HG03442 (cell line): ENCODE data around the gene SLX9.
"Not testable (repeated sequence)": the region's sequence is repeated elsewhere in the genome, so short reads cannot be mapped to it uniquely, and the experiment has no call there.

Source experiments
- ATAC-seq: cut with Tn5 transposase; IDR thresholded peaks from one replicate; pipeline ENCODE4 v1.9.1; 2021; ENCODE audit warnings: mild to moderate bottlenecking, moderate library complexity; ENCODE audit not compliant: unreplicated experiment

Gene SLX9

DNA sequence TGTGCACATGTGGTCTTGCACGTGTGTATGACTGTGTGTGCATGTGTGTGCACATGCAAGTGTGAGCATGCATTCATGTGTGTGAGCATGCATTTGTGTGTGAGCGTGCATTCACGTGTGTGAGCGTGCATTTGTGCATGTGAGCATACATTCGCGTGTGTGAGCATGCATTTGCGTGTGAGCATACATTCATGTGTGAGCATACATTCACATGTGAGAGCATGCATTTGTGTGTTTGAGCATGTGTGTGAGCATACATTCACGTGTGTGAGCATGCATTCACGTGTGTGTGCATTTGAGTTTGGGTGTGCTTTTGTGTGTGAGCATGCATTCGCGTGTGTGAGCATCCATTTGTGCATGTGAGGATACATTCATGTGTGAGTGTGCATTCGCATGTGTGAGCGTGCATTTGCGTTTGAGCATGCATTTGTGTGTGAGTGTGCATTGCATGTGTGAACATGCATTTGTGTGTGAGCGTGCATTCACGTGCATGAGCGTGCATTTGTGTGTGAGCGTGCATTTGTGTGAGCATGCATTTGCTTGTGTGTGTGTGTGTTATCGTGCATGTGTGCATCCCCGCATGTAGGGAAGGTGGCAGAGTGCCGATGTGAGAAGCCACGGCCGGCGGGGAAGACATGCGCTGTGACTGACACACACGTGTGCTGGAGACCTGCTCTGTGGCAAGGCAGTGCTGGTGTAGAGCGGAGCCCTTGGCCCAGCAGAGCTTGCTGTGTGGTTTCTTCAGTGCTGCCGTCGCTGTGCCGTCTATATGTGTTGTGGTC, 37.4 kb upstream of the SLX9 start:
- ATAC-seq: no peak

DNA sequence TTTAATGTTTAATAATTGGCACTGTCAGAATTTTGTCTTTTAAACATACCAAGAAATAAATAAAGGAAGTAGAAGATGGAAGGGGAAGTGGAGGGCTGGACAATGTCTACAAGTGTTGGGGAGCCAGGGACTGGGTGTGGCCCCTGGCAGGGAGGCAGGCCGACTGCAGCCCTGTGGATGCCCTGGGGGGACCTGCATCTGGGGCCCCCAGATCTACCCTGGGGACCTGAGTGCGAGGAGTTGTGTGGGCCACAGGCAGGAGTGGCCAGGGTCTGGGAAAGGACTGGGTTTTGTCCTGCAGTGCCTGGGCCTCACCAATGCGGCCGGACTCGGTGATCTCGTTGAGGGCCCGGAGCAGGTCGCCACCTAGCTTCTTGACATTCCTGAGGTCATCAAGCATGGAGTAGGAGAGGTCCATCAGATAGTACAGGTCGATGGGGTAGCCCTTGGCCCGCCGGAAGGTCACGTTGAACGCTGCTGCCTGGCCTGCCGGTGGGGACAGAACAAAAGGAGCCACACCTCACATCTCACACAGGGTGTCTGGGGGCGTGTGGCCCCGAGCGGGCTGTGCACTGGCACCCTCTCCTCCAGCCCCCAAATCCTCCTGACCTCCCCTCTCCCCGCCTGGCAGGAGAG, 36.7 kb upstream of the SLX9 start:
- no peak for ATAC-seq

DNA sequence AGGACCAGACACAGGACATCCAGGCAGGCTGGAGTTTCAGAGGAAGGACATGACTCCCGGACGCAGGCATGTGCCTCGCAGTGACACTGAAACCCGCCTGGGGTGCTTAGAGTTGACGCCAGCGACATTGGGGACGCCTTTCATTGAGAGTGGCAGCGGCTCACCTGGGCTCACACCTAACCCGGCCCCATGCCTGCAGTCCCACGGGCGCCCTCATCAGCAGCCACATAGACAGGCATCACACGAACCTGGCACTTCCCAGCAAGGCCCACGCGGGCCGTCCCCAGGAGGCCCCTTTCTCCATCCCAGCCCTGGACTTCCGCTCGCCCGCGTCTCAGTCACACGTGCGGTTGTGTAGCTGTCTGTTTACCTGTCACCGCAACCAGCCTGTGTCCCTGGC, 36.1 kb upstream of the SLX9 start:
- ATAC-seq: no peak

DNA sequence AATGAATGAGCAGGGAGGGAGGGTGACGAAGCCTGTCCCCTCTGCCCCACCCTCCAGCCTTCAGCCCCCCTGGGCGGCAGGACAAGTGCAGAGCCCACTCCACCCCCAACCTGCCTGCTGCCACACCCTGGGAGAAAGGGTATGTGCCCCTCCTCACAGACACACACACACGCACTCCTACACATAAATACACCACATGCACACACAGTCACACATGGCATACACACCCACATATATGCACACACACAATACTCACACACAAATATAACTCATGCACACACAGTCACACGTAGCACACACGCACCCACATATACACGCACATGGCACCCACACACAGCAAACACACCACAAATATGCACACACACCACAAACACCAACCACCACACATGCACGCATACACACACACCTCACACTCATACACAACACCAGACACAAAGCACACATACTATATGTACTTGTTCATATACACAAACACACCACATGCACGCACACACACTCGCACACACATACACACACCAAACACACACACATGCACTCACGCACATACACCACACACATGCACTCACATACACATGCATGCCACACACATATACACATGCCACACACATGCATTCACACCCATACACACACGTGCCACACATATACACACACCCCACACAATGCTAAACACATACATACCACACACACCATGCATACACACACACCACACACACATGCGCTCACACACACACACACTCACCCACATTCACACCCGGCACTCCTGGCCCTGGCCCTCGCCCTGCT, 35.5 kb upstream of the SLX9 start:
- ATAC-seq: no peak

DNA sequence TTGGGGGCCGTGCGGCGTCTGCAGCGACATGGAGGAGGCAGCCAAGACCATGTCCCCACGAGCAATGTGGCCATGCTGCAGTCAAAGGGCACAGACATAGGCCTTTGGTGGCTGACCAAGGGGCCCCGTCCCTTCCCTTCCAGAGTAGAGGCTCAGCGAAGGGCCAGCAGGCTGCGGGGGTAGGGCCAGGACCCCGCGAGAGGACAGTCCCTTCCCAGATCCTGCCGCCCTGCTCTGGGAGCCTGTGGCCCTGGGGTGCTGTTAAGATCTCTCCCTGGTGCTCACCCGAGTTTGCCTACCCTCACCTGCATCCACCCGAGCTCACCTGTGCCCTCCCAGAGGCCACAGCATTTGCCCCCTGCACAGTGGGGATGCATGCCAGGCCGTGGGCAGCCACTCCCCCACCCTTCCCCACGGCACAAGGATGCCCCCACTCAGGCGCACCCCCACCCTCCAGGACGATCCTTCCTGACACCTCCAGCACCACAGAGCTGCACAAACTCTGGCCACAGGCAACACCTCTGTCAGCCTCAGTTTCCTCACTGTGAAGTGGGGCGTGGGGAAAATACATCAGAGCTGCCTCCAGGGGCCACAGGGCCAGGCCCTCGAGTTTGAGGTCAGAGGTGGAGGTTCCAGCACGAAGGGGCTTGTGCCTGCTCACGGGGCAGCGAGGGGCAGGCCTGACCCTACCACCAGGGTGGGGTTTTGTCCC, 34.7 kb upstream of the SLX9 start:
- no peak for ATAC-seq

DNA sequence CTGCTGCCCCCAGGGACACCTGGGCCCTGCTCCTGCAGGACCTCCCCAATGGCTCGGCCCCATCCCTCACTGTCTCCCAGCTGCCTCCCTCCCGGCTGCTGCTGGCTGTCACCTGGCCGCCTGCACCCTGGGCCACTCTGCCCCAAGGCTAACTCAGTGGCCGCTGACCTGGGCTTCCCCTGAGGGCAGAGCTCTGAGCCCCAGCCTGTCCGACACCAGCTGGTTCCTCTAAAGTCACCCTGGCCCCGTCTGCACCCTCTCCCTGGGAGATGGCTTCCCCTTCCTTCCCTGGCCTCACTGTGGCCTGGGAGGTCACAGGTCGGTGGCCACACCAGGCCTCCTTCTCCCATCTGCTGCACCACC, 34.1 kb upstream of the SLX9 start:
- no peak for ATAC-seq

DNA sequence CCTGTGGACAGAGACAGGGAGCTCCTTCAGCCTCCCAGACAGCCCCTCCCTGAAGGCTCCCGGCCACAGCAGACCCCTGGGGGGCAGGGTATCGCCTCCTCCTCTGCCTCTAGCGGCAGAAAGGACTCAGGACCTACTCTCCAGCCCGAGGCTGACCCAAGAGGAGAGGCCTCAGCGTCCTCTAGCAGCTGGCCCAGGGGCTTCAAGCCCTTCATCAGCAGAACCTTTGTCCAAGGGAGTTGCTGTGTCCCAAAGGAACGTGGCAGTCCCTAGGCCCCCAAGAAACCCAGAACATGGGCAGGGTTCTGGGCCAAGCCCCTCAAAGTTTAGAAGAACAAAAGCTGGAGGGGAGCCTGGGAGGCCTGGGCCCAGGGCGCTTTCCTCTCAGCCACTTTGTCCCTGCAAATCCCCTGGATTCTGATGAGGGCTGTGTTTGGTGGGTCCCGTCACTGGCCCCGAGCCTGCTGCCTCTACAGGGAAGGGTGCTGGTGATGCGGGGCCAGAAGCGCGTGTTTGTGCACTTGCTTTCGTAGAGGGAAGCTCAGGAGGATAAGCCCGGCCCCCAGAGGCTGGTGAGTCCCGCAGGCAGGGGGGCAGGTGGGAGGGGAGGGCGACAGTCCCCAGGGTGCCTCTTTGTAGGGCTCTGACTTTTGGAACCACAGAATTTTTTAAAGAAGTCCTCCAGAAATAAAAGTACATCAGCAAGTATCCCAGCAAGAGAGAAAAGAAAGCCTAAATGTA, 32.4 kb upstream of the SLX9 start:
- no peak for ATAC-seq

DNA sequence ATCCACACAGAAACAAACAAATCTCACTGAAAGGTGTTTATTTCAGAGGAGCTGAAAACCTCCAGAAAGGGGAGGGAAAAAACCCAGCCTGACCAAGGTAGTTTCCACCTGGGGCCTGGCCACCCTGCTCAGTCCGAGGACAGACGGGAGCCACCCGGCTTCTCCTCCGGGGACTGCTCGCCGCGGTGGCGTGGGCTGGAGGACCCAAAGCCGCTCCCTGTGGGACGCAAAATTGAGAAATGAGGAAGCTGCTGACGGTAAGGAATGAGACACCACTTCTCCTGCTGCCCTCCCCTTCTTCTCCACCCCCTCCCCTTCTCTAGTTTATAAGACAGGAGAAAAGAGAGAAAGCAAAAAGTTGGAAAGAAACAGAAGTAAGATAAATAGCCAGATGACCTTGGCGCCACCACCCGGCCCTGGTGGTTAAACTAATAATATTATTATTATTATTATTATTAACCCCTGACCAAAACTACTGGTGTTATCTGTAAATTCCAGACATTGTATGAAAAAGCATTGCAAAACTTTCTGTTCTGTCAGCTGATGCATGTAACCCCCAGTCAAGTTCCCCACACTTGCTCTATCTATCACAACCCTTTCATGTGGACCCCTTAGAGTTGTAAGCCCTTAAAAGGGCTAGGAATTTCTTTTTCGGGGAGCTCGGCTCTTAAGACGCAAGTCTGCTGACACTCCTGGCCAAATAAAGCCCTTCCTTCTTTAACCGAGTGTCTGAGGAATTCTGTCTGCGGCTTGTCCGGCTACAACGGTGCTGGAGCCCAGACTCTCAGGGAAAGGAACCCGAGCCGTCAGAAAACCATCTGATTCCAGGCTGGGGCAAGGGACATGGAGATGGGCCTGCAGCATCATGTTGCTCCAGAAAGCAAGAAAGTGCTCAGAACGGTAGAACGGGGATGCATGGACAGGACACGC, 31.6 kb upstream of the SLX9 start:
- ATAC-seq: no peak

DNA sequence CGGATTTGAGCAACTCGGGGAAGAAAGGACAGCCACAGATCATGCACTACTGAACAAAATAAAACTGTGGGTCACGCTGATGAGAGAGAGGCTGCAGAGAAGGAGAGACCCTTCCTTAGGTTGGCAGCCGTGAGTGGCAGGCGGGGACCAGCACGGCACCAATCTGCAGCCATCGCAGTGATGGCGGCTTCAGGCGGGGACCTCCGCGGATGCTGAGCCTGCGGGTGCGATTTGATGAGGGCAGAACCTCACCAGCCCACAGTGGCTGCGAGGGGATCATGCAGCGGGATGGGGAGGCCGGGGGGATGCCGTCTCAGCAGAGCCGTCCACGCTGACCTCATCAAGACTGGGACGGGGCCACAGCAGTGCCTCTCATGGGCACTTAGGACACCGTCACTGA, 30.9 kb upstream of the SLX9 start:
- no peak for ATAC-seq

DNA sequence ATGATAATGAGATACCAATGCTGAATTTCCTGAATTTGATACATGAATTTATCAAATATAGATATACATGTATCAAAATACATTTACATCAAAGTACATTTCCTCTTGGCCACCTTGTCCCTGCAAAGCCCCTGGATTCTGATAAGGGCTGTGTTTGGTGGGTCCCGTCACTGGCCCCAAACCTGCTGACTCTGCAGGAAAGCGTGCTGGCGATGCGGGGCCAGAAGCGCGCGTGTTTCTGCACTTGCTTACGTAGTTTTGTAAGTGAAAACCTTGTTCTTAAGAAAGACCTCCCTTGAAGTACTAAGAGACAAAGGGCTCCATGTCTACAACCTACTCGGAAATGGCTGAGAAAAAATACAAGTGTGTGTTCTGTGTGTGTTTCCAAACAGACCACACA, 30.1 kb upstream of the SLX9 start:
- ATAC-seq: no peak

DNA sequence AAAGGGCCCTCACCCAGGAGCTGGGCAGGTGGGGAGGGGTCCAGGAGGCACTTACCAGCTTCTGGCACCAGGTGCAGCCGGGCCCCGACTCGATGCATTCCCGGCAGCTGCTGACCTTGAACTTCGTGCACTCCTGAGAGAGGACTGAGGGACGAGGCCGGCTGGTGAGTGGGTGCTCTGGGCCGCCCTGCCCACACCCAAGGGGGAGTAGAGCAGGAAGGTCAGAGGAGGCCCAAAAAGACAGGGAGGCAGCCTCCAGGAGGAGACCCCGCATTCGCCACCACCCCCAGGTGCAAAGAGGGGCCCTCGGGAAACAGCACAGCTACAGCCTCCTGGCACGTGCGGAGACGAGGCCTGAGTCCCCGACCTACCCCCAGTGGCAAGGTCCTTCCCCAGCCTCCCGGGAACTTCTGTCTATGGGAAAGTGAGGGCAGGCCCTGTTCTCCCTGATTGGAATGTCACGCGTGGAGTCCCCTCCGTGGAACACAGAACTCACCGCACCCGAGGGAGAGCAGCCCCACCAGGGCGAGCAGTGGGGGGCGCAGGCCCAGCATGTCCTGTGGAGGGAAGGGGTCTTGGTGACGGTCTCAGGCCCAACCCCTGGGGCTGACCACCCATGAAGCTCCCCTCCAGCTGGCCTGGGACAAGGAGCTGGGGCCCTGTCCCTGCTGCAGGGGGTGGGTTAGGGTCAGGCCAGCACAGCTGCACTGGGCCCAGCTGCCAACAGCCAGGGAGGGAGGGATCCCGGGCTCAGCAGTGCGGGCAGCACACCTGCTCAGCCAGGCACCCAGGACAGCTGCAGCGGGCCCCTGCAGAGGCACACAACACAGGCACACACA, 29.4 kb upstream of the SLX9 start:
- ATAC-seq: no peak

DNA sequence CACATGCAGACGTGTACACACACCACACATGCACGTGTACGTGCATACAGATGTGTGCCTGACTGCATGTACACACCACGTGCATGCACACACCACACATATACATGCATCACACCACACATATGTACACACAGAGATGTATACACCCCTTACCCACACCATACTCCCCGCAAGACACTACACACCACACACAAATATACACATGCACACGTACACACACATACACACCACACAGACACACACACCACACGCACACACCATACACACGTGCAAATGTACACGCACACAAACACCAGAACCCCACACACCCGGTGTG, 28.8 kb upstream of the SLX9 start:
- ATAC-seq: no peak

DNA sequence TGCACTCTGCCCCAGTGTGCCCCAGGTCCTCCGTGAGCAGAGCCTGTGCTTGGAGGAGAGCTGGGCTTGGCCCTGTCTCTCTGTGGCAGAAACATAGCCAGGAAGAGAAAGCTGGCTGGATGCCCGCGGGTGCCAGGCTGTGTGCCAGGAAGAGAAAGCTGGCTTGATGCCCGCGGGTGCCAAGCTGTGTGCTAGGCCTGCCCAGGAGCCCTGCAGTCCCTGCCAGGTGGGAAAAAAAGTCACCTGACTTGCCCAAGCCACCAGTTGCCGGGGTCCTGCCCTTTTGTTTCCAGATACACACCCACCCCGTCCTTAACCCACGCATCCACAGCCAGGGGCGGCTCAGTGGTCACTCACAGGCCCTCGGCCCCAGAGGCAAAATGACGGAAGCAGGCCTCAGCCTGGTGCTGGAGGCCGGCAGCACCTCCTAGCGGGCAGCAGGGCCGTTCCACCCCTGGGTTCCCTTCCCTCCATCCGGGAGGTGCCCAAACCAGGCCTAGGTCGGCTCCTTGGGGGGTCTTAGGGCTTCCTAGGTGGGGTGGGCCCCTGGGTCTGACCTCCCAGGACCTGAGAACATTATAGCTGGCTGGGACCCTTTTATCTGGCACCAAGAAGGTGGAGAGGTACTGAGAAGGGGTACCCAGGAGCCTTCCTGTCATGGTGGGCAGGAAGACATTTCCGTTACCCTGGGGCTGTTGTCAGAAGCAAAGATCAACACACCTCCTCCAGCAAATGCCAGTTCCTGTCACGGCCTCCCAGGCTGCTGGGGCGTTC, 28.3 kb upstream of the SLX9 start:
- ATAC-seq: no peak

DNA sequence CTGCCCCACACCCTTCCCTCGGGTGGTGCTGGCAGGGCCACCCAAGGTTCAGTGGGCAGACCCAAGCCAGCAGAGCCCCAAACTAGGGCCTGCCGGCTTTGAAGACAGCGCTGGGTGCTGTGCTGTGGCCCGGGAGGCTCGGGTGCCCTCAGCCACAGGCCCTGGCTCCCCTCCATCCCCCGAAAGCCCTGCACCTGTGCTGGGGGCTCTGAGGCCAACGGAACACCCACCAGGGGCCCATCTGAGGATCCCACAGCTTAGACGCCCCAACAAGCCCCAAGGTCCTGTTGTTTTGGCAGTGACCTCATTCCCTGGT, 27.7 kb upstream of the SLX9 start:
- no peak for ATAC-seq

DNA sequence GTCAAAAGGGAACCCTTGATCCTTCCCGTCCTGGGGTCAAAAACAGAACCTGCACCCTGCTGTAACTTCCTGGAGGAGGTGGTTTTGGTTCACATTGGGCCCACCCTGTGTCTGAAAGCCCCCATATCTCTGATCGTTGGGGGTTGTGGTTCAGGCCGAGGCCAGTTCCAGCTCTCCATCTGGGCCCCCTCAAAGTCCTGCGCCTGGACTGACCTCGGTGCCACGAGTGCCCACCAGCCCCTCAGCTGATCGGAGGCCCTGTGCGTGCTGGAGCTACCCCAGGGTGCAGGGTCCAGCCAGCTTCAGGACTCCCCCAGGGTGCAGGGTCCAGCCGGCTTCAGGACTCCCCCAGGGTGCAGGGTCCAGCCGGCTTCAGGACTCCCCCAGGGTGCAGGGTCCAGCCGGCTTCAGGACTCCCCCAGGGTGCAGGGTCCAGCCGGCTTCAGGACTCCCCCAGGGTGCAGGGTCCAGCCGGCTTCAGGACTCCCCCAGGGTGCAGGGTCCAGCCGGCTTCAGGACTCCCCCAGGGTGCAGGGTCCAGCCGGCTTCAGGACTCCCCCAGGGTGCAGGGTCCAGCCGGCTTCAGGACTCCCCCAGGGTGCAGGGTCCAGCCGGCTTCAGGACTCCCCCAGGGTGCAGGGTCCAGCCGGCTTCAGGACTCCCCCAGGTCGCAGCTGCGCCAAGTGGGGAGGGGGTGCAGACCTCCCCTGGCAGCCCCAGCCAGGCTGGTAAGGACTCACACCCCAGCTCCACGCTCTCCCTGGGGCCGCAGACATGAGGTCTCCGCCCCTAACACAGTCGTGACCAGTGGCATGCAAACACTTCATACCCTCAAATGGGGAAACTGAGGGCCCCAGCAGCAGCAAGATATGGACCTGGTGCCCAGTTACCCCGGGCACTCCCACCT, 27.1 kb upstream of the SLX9 start:
- not testable (repeated sequence) for ATAC-seq

DNA sequence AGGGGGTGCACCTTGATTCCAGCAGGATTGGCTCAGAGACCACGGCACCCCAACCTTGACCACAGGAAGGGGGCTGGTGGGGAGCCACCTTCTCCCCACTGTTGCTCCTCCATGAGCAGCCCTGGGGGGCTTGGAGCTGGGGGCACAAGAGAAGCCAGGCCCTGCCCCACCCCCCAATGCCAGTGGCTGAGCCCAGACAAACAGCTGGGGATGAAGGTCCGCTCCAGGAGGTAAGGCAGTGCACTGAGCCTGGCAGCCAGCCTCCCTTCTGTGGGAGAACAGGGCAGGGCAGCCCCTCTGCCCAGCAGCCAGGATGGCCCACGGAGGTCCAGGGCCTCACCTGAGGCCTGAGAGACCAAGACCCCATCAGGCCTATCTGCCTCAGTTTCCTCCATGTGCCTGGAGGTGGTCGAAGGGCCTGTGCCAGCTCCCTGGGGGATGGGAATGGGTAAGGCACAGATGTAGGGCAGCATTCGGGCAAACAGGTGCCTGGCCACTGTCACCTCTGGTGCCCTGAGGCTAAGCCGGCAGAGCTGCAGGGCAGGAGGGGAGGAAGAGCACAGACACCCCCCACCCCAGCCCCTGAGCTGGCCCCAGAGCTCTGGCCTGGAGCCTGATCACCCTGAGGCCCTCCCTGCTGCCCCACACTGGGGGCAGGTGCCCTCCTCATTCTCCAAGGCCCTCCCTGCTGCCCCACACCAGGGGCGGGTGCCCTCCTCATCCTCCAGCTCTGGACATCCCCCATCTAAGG, 26.2 kb upstream of the SLX9 start:
- no peak for ATAC-seq
